ENCODE data around the gene OR2A12. TPM values are rescaled to one million over a fixed set of nuclear protein-coding genes. Genes with fewer than 3 reads are reported as not detected.

The OR2A12 gene
- total RNA-seq, 1 donor from 2014 or later: not detected

Other genes starting within 250 kb of the OR2A12 start
- 101 to 105 TPM (median 103 TPM) in 3 replicates for gene TCAF1, start 184.1 kb upstream of the OR2A12 start, total RNA-seq
- not detected in 3 replicates for gene OR2F2, start 151.0 kb upstream of the OR2A12 start, total RNA-seq
- 0.11 TPM in 1 of 3 replicates, not detected in the others for gene OR2F1, start 131.4 kb upstream of the OR2A12 start, total RNA-seq
- gene OR6B1, start 86.0 kb upstream of the OR2A12 start, total RNA-seq: not detected in 3 replicates
- not detected in 3 replicates for gene OR2A5, start 37.3 kb upstream of the OR2A12 start, total RNA-seq
- gene OR2A25, start 16.5 kb upstream of the OR2A12 start, total RNA-seq: not detected in 3 replicates
- not detected in 3 replicates for gene OR2A2, start 23.3 kb downstream of the OR2A12 start, total RNA-seq
- gene OR2A14, start 36.9 kb downstream of the OR2A12 start, total RNA-seq: not detected in 3 replicates
- 3.1 to 5.5 TPM (median 5.4 TPM) in 3 replicates for gene CTAGE4, start 97.2 kb downstream of the OR2A12 start, total RNA-seq
- gene ARHGEF35, start 109.6 kb downstream of the OR2A12 start, total RNA-seq: 14.9 to 15.9 TPM (median 15.0 TPM) in 3 replicates
- gene OR2A42, start 153.3 kb downstream of the OR2A12 start, total RNA-seq: 0.09 to 0.50 TPM (median 0.22 TPM) in 3 replicates
- gene OR2A7, start 178.5 kb downstream of the OR2A12 start, total RNA-seq: 10.8 to 11.3 TPM (median 11.1 TPM) in 3 replicates
- 4.5 to 6.4 TPM (median 6.2 TPM) in 3 replicates for gene CTAGE8, start 183.0 kb downstream of the OR2A12 start, total RNA-seq
- gene OR2A1, start 226.1 kb downstream of the OR2A12 start, total RNA-seq: 0.24 to 0.27 TPM (median 0.27 TPM) in 3 replicates

Data from mesothelial cell of epicardium (in vitro differentiated cells).